Renal cortical epithelial cell (primary cell): ENCODE data around the gene XAF1. TPM values are rescaled to one million over a fixed set of nuclear protein-coding genes. Genes with fewer than 3 reads are reported as not detected.
"Not testable (repeated sequence)": the region's sequence is repeated elsewhere in the genome, so short reads cannot be mapped to it uniquely, and the experiment has no call there.

Source experiments
- DNase-seq: peaks from one replicate; pipeline ENCODE4 v3.0.0-alpha.2; 2011; ENCODE audit warnings: low read depth
- total RNA-seq: library from RNA; depleted of rRNA; stranded (reverse); fragments of >200 nt; gene quantifications from 2 replicates; pipeline ENCODE4 v1.2.3, GENCODE V29; 2014

XAF1 gene
- total RNA-seq, 1 donor from 2014 or later = 6.9 TPM

GRCh38 chr17:6753546-6753945 lies 2.3 kb upstream of the XAF1 start:
- DNase-seq = no peak

DNA sequence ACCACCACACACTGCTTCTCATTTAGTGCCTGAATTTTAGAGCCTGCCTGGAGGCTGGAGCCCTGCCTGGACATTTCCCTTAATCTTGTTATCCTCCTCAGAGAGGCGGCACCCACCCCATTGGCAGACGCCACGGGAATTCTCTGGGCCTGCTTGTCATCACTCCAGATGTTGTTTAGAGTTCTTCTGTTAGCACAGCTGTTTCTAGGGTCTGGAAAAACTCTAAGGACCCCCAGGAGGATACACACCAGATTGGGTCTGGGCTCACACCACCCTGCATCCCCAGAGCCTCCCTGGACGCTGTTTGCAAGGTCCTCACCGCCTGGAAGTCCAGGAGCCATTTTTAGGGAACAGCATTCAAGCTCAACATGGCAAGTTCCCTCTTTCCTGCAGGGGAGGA lies 565 bp upstream of the XAF1 start:
- no peak for DNase-seq

- no peak for DNase-seq
Observed at GRCh38 chr17:6756425-6757031, 682 bp downstream of the XAF1 start.

- DNase-seq = no peak
Observed at GRCh38 chr17:6757747-6758146, 1.9 kb downstream of the XAF1 start.

- DNase-seq = no peak
Observed at GRCh38 chr17:6761779-6762178, 5.9 kb downstream of the XAF1 start.

DNA sequence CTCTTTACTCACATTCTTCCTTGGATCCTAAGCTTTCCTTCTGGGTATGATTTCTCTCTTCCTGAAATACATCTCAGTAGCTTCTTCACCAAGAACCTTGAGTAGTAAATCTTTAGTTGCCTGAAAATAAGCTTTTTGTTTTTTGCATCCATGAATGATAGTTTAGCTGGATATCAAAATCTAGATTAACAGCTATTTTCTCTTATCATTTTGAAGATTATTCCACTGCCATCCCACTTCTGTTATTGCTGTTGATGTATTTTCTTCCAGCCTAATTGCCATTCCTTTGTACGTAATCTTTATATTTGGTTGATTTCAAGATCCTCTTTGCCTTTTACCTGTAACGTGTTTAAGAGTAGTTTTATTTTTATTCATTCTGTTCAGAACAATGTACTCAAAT lies 12.6 kb downstream of the XAF1 start:
- no peak for DNase-seq

DNA sequence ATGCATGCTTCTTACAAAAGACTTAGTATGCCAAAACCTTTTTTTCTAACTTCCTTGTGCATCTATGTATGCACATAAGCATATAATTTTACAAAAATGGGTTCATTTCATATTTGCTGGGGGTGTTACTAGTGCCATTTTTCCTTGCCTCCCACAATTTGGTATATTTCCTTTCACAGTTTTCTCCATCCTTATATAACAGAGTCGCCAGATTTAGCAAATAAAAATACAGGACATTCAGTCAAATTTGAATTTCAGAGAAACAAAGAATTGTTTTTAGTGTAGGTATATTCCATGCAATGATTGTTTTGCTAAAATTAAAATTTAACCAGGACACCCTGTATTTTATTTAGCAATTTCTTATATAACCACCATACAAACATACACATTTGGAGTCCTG lies 16.2 kb downstream of the XAF1 start:
- no peak for DNase-seq

- DNase-seq = not testable (repeated sequence)
Observed at GRCh38 chr17:6774906-6775305, 19.1 kb downstream of the XAF1 start.

- DNase-seq = no peak
Observed at GRCh38 chr17:6775871-6776405, 20.1 kb downstream of the XAF1 start, which contains the start of gene FBXO39. Gene FBXO39 (plus strand): TSS chr17:6776215. CDS start chr17:6779869, 3,654 bp downstream.

DNA sequence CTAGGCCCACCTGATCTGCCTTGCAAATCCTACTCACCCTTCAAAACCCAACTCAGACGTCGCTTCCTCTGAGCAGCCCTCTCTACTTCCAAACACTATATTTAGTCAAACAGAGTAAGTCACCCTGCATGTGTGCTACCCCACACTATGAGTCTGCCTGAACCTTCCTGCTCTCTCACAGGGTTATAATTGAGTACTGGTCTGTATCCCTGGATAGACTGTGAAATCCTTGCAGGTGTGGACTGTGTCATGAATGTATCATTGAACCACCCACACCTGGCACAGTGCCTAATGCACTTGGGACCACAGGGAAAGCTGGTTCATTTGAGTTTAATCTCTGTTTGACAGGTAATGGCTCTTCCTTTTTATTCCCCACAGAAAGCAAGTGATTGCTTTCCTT lies 23.6 kb downstream of the XAF1 start:
- DNase-seq = no peak

GRCh38 chr17:6780001-6780400 lies 24.2 kb downstream of the XAF1 start:
- DNase-seq = no peak

GRCh38 chr17:6780886-6781285 lies 25.0 kb downstream of the XAF1 start:
- no peak for DNase-seq

GRCh38 chr17:6782244-6782643 lies 26.4 kb downstream of the XAF1 start:
- DNase-seq = no peak

- peak; percentile 77 for DNase-seq
Observed at GRCh38 chr17:6786618-6787017, 30.8 kb downstream of the XAF1 start.

- DNase-seq = no peak
Observed at GRCh38 chr17:6787081-6787693, 31.3 kb downstream of the XAF1 start.

DNA sequence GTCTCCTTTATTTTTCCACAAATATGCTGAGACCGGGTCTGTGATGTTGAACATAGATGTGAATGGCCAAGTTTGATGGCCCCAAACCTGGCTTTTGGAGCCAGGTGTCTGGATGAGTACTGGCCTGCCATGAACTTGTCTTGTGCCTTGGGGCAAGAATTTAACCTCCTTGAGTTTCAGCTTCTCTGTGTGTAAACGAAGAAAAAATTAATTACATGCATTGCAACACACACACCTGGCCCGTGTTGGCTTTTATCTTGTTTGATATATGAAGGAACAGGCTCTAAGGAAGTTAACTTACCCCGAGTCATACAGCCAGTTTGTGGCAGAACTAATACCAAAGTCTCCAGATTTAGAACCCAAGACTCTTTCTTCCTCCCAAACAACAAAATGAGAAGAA lies 33.3 kb downstream of the XAF1 start:
- no peak for DNase-seq

DNA sequence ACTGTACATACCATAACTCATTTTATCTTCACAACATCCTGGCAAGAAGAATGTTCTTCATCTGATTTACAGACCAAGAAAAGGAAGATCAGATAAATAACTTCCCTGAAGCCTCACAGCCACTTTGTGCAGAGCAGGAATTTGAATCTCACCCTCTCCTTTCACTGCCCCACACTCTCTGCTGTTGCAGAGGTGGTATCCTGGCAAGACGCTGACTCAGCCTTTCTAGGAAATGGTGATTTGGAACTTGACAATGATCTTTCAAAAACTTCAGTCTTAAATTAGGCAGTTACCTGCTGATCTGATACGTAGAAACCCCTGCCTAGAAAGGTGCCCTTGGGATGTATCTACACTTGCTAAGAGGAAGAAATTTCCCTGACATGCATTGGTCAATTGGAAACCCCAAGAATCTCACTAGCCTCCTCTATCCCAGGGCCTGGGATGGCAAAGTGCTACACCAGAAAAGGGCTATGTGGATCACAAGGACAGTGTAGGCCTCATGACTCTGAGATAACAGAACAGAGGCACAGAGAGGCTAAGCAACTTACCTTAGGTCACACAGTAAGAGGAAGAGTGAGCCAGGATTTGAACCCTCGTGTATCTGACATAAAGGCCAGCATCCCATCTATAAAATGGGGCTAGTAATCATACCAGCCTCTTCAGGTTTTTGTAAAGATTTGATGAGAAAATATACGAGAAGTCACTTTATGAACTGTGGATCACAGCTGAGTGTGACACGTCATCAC lies 38.1 kb downstream of the XAF1 start:
- no peak for DNase-seq

DNA sequence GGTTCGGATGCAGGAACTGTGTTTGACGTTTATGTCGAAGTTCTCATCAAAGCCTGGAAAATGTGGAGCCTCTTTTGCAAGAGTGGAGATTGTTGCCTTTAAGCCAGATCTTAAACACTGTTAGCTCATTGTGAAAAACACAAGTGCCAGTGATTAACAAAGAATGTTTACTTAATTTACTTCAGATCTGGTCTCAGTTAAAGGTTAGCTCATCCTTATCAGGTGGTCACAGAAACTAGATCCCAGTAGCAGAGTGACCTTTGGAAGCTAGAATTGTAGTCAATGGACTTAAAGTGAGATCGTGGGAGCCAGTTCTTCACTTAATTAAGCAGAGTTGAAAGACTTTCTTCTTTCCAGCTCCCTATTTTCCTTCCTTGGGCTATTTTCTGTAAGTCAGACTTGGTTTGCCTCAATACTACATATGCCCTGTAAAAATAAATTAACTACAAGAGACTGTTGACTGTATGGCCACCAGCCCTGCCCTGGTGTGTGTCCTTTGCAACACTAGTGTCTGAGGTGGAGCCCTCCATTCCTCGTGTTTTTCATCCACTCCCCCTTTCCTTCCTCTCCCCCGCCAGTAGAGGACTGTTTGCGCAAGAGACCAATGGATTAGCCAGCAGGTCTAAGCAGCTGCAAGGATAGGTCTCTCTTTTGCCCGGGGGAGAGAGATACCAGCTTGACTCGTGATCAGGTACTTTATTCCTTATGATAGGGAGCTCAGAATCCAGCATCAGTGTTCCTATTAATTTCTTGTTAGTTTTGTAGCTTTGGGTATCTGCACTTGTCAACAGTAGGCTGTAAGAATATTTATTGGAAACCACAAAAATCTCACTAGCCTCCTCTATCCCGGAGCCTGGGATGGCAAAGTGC lies 40.4 kb downstream of the XAF1 start:
- peak; percentile 43 for DNase-seq

DNA sequence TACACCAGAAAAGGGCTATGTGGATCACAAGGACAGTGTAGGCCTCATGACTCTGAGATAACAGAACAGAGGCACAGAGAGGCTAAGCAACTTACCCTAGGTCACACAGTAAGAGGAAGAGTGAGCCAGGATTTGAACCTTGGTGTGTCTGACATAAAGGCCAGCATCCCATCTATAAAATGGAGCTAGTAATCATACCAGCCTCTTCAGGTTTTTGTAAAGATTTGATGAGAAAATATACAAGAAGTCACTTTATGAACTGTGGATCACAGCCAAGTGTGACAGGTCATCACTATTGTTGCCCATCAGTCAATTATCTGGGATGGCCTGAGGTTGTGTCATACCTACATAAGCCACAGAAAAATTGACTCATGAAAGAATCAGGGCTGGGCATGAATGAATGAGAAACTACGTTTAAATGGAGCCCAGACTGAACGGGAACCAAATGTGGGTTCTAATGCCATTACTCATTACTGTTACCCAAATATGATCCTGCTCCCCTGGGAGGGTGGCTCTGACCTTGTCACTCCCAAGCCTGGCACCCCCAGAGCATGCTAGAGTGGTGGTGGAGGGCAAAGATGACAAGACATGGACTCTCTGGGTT lies 41.1 kb downstream of the XAF1 start:
- peak; percentile 70 for DNase-seq

GRCh38 chr17:6797718-6798351 lies 42.0 kb downstream of the XAF1 start:
- no peak for DNase-seq

- DNase-seq = no peak
Observed at GRCh38 chr17:6799738-6800137, 43.9 kb downstream of the XAF1 start.
